ENCODE results near the gene PAXIP1. TPM values are rescaled to one million over a fixed set of nuclear protein-coding genes. Genes with fewer than 3 reads are reported as not detected.

PAXIP1 gene
- total RNA-seq, 1 donor from 2014 or later = 16.7 TPM

DNA sequence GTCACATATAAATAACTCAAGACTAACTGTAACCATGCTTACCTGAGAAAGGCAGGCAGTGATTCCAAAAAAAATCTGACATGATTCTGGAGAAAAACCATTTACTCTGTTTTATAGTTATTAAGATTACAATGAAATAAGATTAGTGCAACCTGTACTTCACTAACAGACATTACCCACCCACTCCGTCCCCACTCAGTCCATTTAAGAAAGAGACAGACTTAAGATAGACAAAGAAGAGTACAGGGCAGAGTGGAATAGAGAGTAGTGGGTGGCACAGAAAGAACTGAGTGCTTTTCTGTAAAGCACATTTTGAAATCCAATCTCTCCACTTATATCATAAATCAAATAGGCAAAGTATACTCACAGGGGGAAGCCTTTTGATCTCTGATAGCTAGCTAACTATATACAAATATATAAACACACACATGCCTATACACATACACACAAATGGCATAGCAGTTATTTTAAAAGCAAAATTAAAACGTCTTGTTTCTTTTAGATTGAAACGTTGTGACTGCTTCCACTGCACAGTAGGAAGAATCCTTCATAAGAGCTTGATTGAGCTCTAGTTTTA, 11.9 kb downstream of the PAXIP1 start:
- H3K4me3 ChIP-seq = no peak overlapping the region

GRCh38 chr7:154987571-154987970, 15.4 kb downstream of the PAXIP1 start:
- Histone ChIP-seq H3K4me3 (no peak overlapping the region), H3K36me3 (peaks cover 0 to 9% of the 10 kb centered on the region in 2 donors), H3K27me3 (no peaks in the 10 kb centered on the region), H3K4me1 (no peaks in the 10 kb centered on the region), H3K9me3 (no peaks in the 10 kb centered on the region), H3K27ac (no peak overlapping the region)
- intact Hi-C loops (cut with DNase I) = no loop called here
- no peak for TF ChIP-seq CTCF (IDR thresholded peaks at IDR 0.05)
- TF ChIP-seq POLR2A (IDR thresholded peaks at IDR 0.05) = no peak
- TF ChIP-seq POLR2AphosphoS5 (IDR thresholded peaks at IDR 0.05; ENCODE audit: insufficient read depth in 1 of 2, low read depth in 1 of 2) = no peak
- DNase-seq (ENCODE audit: extremely low spot score in 2 of 2) = no peak

More for the DNA sequence above, 11.9 kb downstream of the PAXIP1 start:
- Histone ChIP-seq H3K36me3 (peaks cover 0 to 9% of the 10 kb centered on the region in 2 donors), H3K9me3 (no peaks in the 10 kb centered on the region), H3K4me1 (no peaks in the 10 kb centered on the region), H3K27me3 (no peaks in the 10 kb centered on the region), H3K27ac (no peak overlapping the region)
- intact Hi-C loops (cut with DNase I) = no loop called here
- DNase-seq (ENCODE audit: extremely low spot score in 2 of 2) = no peak
- TF ChIP-seq CTCF (IDR thresholded peaks at IDR 0.05) (no peak), POLR2A (IDR thresholded peaks at IDR 0.05) (no peak), POLR2AphosphoS5 (IDR thresholded peaks at IDR 0.05; ENCODE audit: insufficient read depth in 1 of 2, low read depth in 1 of 2) (no peak)

GRCh38 chr7:154986200-154986945, 16.6 kb downstream of the PAXIP1 start:
- no peaks in the 10 kb centered on the region for H3K9me3 ChIP-seq
- intact Hi-C loops (cut with DNase I) = no loop called here
- peaks cover 0 to 2% of the 10 kb centered on the region in 2 donors for H3K36me3 ChIP-seq
- no peaks in the 10 kb centered on the region for H3K27me3 ChIP-seq
- H3K4me1 ChIP-seq = no peaks in the 10 kb centered on the region
- no peak overlapping the region for H3K27ac ChIP-seq
- DNase-seq (ENCODE audit: extremely low spot score in 2 of 2) = no peak
- H3K4me3 ChIP-seq = no peak overlapping the region
- TF ChIP-seq CTCF (IDR thresholded peaks at IDR 0.05) (no peak), POLR2AphosphoS5 (IDR thresholded peaks at IDR 0.05; ENCODE audit: insufficient read depth in 1 of 2, low read depth in 1 of 2) (no peak), POLR2A (IDR thresholded peaks at IDR 0.05) (no peak)

- intact Hi-C loops (cut with DNase I) = no loop called here
- Histone ChIP-seq H3K9me3 (no peaks in the 10 kb centered on the region), H3K27ac (no peak overlapping the region), H3K4me3 (no peak overlapping the region), H3K36me3 (no peaks in the 10 kb centered on the region), H3K27me3 (no peaks in the 10 kb centered on the region), H3K4me1 (no peaks in the 10 kb centered on the region)
- TF ChIP-seq POLR2AphosphoS5 (IDR thresholded peaks at IDR 0.05; ENCODE audit: insufficient read depth in 1 of 2, low read depth in 1 of 2) = no peak
- no peak for TF ChIP-seq CTCF (IDR thresholded peaks at IDR 0.05)
- no peak for TF ChIP-seq POLR2A (IDR thresholded peaks at IDR 0.05)
- DNase-seq (ENCODE audit: extremely low spot score in 2 of 2) = no peak
These were observed 17.7 kb downstream of the PAXIP1 start for GRCh38 chr7:154985230-154985629.

DNA sequence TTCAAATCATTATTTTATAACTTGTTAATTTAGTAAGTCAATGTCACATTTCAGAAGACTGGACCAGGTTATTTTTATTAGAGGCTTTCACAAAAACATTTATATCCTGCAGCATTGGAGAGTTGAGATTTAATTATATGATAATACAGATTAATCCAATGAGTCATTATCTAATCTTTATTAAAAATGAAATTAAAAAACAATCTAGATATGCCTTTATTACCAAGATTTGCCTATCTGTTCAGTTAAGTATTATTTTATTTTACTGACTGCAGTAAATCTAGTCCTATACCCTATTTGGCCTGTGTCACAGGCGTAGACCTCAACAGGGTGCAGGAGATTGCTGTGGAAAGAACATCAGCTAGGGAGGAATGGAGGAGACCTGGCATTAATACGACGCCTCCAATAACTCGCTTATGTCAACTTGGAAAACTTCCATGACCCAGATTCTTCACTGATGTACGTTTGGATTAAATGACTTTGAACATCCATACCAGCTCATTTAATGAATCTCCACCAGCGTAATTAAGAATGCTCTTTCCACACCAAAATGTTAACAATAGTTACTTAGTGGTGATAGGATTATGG, 18.2 kb downstream of the PAXIP1 start:
- Histone ChIP-seq H3K9me3 (no peaks in the 10 kb centered on the region), H3K27me3 (no peaks in the 10 kb centered on the region), H3K36me3 (no peaks in the 10 kb centered on the region), H3K4me3 (no peak overlapping the region), H3K27ac (no peak overlapping the region), H3K4me1 (no peaks in the 10 kb centered on the region)
- no peak for DNase-seq (ENCODE audit: extremely low spot score in 2 of 2)
- TF ChIP-seq CTCF (IDR thresholded peaks at IDR 0.05) = no peak
- intact Hi-C loops (cut with DNase I) = no loop called here

Data from vagina (tissue), 2 donors.